ENCODE results near the gene OTUD7B. TPM values are rescaled to one million over a fixed set of nuclear protein-coding genes. Genes with fewer than 3 reads are reported as not detected.
"Not testable (repeated sequence)": the region's sequence is repeated elsewhere in the genome, so short reads cannot be mapped to it uniquely, and the experiment has no call there.

The OTUD7B gene
- total RNA-seq, 4 donors from 2014 or later: 8.5 to 12.6 (median 9.1) TPM

DNA sequence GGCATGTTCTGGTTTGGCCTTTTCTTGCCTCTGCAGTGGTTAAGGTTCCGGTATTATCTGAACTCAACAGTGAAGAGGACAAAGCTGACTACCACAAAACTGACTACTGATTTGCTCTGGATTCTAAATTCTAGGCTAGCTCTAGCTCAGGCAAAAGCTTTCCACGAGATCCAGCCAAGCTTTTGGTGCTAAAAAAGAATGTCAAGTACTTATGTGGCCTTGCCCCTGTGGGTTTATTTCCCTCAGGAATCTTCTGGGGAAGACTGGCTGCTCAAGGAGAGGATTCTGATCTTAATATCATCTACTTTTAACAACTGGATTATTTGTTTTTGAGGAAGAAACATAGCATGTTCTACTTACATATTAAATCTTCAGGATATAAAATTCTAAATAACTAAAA lies 47.8 kb downstream of the OTUD7B start:
- no peaks in the 10 kb centered on the region for H3K9me3 ChIP-seq
- TF ChIP-seq, protein P1, sequence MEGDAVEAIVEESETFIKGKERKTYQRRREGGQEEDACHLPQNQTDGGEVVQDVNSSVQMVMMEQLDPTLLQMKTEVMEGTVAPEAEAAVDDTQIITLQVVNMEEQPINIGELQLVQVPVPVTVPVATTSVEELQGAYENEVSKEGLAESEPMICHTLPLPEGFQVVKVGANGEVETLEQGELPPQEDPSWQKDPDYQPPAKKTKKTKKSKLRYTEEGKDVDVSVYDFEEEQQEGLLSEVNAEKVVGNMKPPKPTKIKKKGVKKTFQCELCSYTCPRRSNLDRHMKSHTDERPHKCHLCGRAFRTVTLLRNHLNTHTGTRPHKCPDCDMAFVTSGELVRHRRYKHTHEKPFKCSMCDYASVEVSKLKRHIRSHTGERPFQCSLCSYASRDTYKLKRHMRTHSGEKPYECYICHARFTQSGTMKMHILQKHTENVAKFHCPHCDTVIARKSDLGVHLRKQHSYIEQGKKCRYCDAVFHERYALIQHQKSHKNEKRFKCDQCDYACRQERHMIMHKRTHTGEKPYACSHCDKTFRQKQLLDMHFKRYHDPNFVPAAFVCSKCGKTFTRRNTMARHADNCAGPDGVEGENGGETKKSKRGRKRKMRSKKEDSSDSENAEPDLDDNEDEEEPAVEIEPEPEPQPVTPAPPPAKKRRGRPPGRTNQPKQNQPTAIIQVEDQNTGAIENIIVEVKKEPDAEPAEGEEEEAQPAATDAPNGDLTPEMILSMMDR (IDR thresholded peaks at IDR 0.05): no peak
- no peak for TF ChIP-seq POLR2A (IDR thresholded peaks at IDR 0.05)
- no peak for DNase-seq
- no peak overlapping the region for H3K4me3 ChIP-seq
- intact Hi-C loops (cut with DNase I): loop anchor here (5.0 to 10.0 kb wide), 2 partner anchors 90 to 222 kb away; no protein-coding TSS in a partner anchor
- H3K4me1 ChIP-seq: peaks cover 0 to 31% (median 3%) of the 10 kb centered on the region in 3 donors
- H3K27me3 ChIP-seq: no peaks in the 10 kb centered on the region
- H3K36me3 ChIP-seq: peaks cover 7 to 89% (median 12%) of the 10 kb centered on the region in 3 donors
- WGBS, 2 donors: 58 to 59% methylated on average over 2 of the region's 2 CpGs
- peak overlapping the region in 3 of 4 donors; percentile 24 to 71 (median 46) for H3K27ac ChIP-seq

DNA sequence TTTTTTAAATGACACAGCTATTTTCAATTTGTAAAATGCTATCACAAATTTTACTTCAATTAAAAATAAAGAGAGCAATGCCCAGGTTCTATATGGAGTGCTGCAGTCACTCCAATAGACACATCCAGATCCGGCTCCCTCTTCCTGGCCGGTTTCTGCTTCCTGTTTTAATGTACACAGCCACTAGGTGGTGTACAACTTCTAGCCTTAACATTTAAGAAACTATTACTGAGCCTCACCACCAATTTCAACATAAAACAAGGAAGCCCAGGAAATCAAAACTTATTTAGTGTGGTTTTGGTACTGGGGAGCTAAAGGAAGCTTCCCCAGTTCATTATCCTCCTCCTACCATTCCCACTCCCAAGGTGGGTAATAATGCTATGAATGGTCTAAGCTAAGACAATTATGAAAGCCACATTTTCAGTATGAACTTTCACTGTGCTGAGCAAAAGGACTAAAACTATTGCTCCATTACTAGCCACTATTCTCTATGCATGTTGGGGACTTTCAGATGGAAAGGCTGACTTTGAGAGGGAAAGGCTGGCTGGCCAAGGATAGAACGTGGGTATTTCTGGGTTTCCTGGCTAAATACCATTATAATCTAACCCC lies 48.4 kb downstream of the OTUD7B start:
- intact Hi-C loops (cut with DNase I): loop anchor here (5.0 to 10.0 kb wide), 2 partner anchors 90 to 223 kb away; no protein-coding TSS in a partner anchor
- Histone ChIP-seq H3K4me3 (no peak overlapping the region), H3K27ac (peak overlapping the region; percentile 24 to 71 (median 36)), H3K4me1 (peaks cover 0 to 31% (median 3%) of the 10 kb centered on the region in 3 donors), H3K36me3 (peaks cover 7 to 89% (median 13%) of the 10 kb centered on the region in 3 donors), H3K9me3 (no peaks in the 10 kb centered on the region), H3K27me3 (no peaks in the 10 kb centered on the region)
- no peak for TF ChIP-seq POLR2A (IDR thresholded peaks at IDR 0.05)
- TF ChIP-seq, protein P1 (IDR thresholded peaks at IDR 0.05): peak; percentile 58 to 87 (median 82)
- WGBS, 2 donors: 17 to 19% methylated on average over 3 of the region's 3 CpGs
- DNase-seq: peak; percentile 9

DNA sequence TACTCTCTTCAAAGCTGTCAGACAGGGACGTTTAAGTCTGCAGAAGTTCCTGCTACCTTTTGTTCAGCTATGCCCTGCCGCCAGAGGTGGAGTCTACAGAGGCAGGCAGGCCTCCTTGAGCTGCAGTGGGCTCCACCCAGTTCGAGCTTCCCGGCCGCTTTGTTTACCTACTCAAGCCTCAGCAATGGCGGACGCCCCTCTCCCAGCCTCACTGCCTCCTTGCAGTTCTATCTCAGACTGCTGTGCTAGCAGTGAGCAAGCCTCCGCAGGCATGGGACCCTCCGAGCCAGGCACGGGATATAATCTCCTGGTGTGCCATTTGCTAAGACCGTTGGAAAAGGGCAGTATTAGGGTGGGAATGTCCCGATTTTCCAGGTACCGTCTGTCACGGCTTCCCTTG lies 53.0 kb downstream of the OTUD7B start:
- H3K27ac ChIP-seq; intact Hi-C loops (cut with DNase I); H3K9me3 ChIP-seq; H3K27me3 ChIP-seq; H3K4me3 ChIP-seq; DNase-seq: not testable (repeated sequence)
- WGBS, 2 donors: 89 to 95% methylated on average over 5 to 13 of the region's 14 CpGs
- H3K4me1 ChIP-seq: peaks cover 0 to 13% (median 3%) of the 10 kb centered on the region in 3 donors
- H3K36me3 ChIP-seq: peaks cover 7 to 55% (median 8%) of the 10 kb centered on the region in 3 donors

DNA sequence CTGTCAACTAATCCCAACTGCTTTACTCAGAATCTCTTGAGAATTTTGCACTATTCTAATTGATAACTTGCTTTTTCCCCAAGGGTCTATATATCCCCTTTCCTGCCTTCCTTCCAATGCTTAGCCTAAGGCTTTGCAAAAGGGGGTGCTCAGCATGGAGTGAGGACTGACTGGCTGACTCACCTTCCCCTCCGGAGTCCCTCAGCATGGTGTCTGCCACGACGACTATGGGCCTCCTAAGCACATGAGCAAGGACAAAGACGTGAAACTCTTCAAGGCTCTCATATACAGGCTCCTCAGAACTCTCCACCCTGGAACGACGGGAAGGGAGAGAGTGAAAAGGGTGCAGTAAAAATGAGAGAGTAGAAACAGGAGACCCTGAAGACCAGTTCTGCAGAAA lies 60.6 kb downstream of the OTUD7B start:
- DNase-seq: no peak
- H3K4me1 ChIP-seq: no peaks in the 10 kb centered on the region
- peaks cover 0 to 63% (median 25%) of the 10 kb centered on the region in 3 donors for H3K36me3 ChIP-seq
- intact Hi-C loops (cut with DNase I): no loop called here
- 79 to 80% methylated on average over 2 to 6 of the region's 6 CpGs for WGBS, 2 donors
- TF ChIP-seq, protein P1 (IDR thresholded peaks at IDR 0.05): no peak
- no peak for TF ChIP-seq POLR2A (IDR thresholded peaks at IDR 0.05)
- no peaks in the 10 kb centered on the region for H3K9me3 ChIP-seq
- H3K4me3 ChIP-seq: no peak overlapping the region
- H3K27me3 ChIP-seq: no peaks in the 10 kb centered on the region
- H3K27ac ChIP-seq: no peak overlapping the region

DNA sequence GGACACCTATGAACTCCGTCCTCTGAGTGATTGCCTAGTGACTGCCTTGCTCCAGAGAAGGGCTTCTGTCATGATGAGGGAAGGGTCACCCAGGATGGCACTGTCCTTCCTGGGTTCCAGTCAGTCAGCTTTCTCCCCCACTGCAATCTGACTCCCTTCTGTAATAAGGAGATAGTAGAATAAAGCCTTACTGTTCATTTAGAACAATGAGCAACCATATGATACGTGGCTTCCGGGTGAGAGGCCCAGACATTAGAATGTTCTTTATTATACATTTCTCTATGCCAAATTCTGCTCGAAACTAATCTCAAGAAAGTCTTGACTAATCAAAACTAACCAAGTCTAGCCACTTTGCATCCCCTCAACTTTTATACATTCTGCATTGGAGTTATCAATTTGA lies 65.3 kb downstream of the OTUD7B start:
- H3K27me3 ChIP-seq: no peaks in the 10 kb centered on the region
- no peak overlapping the region for H3K4me3 ChIP-seq
- DNase-seq: no peak
- H3K36me3 ChIP-seq: peaks cover 0 to 68% (median 29%) of the 10 kb centered on the region in 3 donors
- intact Hi-C loops (cut with DNase I): no loop called here
- H3K27ac ChIP-seq: no peak overlapping the region
- H3K4me1 ChIP-seq: peaks cover 0 to 26% (median 10%) of the 10 kb centered on the region in 3 donors
- WGBS, 2 donors: 86 to 94% methylated on average over 4 of the region's 4 CpGs
- no peak for TF ChIP-seq POLR2A (IDR thresholded peaks at IDR 0.05)
- TF ChIP-seq, protein P1 (IDR thresholded peaks at IDR 0.05): no peak
- no peaks in the 10 kb centered on the region for H3K9me3 ChIP-seq
